Measurements from ENCODE around the gene LYRM9.

LYRM9 gene

GRCh38 chr17:27892866-27893769 is at the start of gene LYRM9:
Gene LYRM9, minus strand, starts transcription at chr17:27893365. Its CDS starts 10,671 bp downstream, at chr17:27882694.
- Mint-ChIP-seq H3K4me3 (peak within 1 kb of the TSS; percentile 83), H3K27me3 (ENCODE audit: low read depth) (peaks cover 25% of the 10 kb centered on the region), H3K4me1 (ENCODE audit: low read depth) (peaks cover 14% of the 10 kb centered on the region), H3K36me3 (ENCODE audit: low read depth) (no peaks in the 10 kb centered on the region), H3K27ac (peak within 1 kb of the TSS; percentile 67), H3K9me3 (no peaks in the 10 kb centered on the region)
- peak; percentile 93 for DNase-seq (ENCODE audit: low spot score)

- H3K36me3 Mint-ChIP-seq (ENCODE audit: low read depth): no peaks in the 10 kb centered on the region
- no peaks in the 10 kb centered on the region for H3K9me3 Mint-ChIP-seq
- no peak overlapping the region for H3K27ac Mint-ChIP-seq
- no peak for DNase-seq (ENCODE audit: low spot score)
- H3K4me3 Mint-ChIP-seq: no peak overlapping the region
- H3K4me1 Mint-ChIP-seq (ENCODE audit: low read depth): no peaks in the 10 kb centered on the region
- no peaks in the 10 kb centered on the region for H3K27me3 Mint-ChIP-seq (ENCODE audit: low read depth)
Observed at GRCh38 chr17:27940503-27941428, 47.6 kb upstream of the LYRM9 start.

- H3K27me3 Mint-ChIP-seq (ENCODE audit: low read depth): peaks cover 2% of the 10 kb centered on the region
- H3K9me3 Mint-ChIP-seq: no peaks in the 10 kb centered on the region
- no peaks in the 10 kb centered on the region for H3K4me1 Mint-ChIP-seq (ENCODE audit: low read depth)
- H3K4me3 Mint-ChIP-seq: no peak overlapping the region
- H3K36me3 Mint-ChIP-seq (ENCODE audit: low read depth): no peaks in the 10 kb centered on the region
- no peak overlapping the region for H3K27ac Mint-ChIP-seq
- DNase-seq (ENCODE audit: low spot score): no peak
Observed at GRCh38 chr17:27939474-27940465, 46.6 kb upstream of the LYRM9 start.

- Mint-ChIP-seq H3K9me3 (no peaks in the 10 kb centered on the region), H3K27me3 (ENCODE audit: low read depth) (peaks cover 2% of the 10 kb centered on the region), H3K4me3 (no peak overlapping the region), H3K4me1 (ENCODE audit: low read depth) (no peaks in the 10 kb centered on the region), H3K36me3 (ENCODE audit: low read depth) (no peaks in the 10 kb centered on the region), H3K27ac (no peak overlapping the region)
- no peak for DNase-seq (ENCODE audit: low spot score)
Observed at GRCh38 chr17:27938864-27939263, 45.7 kb upstream of the LYRM9 start.

GRCh38 chr17:27938241-27938640 is 45.1 kb upstream of the LYRM9 start:
- Mint-ChIP-seq H3K9me3 (no peaks in the 10 kb centered on the region), H3K36me3 (ENCODE audit: low read depth) (no peaks in the 10 kb centered on the region), H3K4me3 (no peak overlapping the region), H3K27me3 (ENCODE audit: low read depth) (peaks cover 2% of the 10 kb centered on the region), H3K27ac (no peak overlapping the region), H3K4me1 (ENCODE audit: low read depth) (no peaks in the 10 kb centered on the region)
- no peak for DNase-seq (ENCODE audit: low spot score)

GRCh38 chr17:27937025-27937546 is 43.9 kb upstream of the LYRM9 start:
- H3K27ac Mint-ChIP-seq: no peak overlapping the region
- H3K9me3 Mint-ChIP-seq: no peaks in the 10 kb centered on the region
- H3K4me1 Mint-ChIP-seq (ENCODE audit: low read depth): no peaks in the 10 kb centered on the region
- H3K27me3 Mint-ChIP-seq (ENCODE audit: low read depth): peaks cover 2% of the 10 kb centered on the region
- H3K36me3 Mint-ChIP-seq (ENCODE audit: low read depth): no peaks in the 10 kb centered on the region
- no peak for DNase-seq (ENCODE audit: low spot score)
- H3K4me3 Mint-ChIP-seq: no peak overlapping the region

- Mint-ChIP-seq H3K27me3 (ENCODE audit: low read depth) (peaks cover 6% of the 10 kb centered on the region), H3K4me1 (ENCODE audit: low read depth) (no peaks in the 10 kb centered on the region), H3K9me3 (no peaks in the 10 kb centered on the region), H3K27ac (no peak overlapping the region), H3K36me3 (ENCODE audit: low read depth) (no peaks in the 10 kb centered on the region), H3K4me3 (no peak overlapping the region)
- DNase-seq (ENCODE audit: low spot score): no peak
Observed at GRCh38 chr17:27930000-27930399, 36.8 kb upstream of the LYRM9 start.

- H3K27ac Mint-ChIP-seq: no peak overlapping the region
- H3K9me3 Mint-ChIP-seq: no peaks in the 10 kb centered on the region
- DNase-seq (ENCODE audit: low spot score): no peak
- no peaks in the 10 kb centered on the region for H3K4me1 Mint-ChIP-seq (ENCODE audit: low read depth)
- peaks cover 6% of the 10 kb centered on the region for H3K27me3 Mint-ChIP-seq (ENCODE audit: low read depth)
- H3K36me3 Mint-ChIP-seq (ENCODE audit: low read depth): no peaks in the 10 kb centered on the region
- H3K4me3 Mint-ChIP-seq: no peak overlapping the region
Observed at GRCh38 chr17:27928587-27928986, 35.4 kb upstream of the LYRM9 start.

GRCh38 chr17:27927781-27928180 is 34.6 kb upstream of the LYRM9 start:
- H3K4me1 Mint-ChIP-seq (ENCODE audit: low read depth): no peaks in the 10 kb centered on the region
- DNase-seq (ENCODE audit: low spot score): no peak
- peaks cover 6% of the 10 kb centered on the region for H3K27me3 Mint-ChIP-seq (ENCODE audit: low read depth)
- H3K36me3 Mint-ChIP-seq (ENCODE audit: low read depth): no peaks in the 10 kb centered on the region
- H3K9me3 Mint-ChIP-seq: no peaks in the 10 kb centered on the region
- H3K27ac Mint-ChIP-seq: no peak overlapping the region
- H3K4me3 Mint-ChIP-seq: no peak overlapping the region

- no peak for DNase-seq (ENCODE audit: low spot score)
- Mint-ChIP-seq H3K27me3 (ENCODE audit: low read depth) (peaks cover 5% of the 10 kb centered on the region), H3K4me1 (ENCODE audit: low read depth) (no peaks in the 10 kb centered on the region), H3K9me3 (no peaks in the 10 kb centered on the region), H3K36me3 (ENCODE audit: low read depth) (no peaks in the 10 kb centered on the region), H3K4me3 (no peak overlapping the region), H3K27ac (no peak overlapping the region)
Observed at GRCh38 chr17:27921599-27921998, 28.4 kb upstream of the LYRM9 start.

GRCh38 chr17:27921077-27921476 is 27.9 kb upstream of the LYRM9 start:
- no peak for DNase-seq (ENCODE audit: low spot score)
- H3K36me3 Mint-ChIP-seq (ENCODE audit: low read depth): no peaks in the 10 kb centered on the region
- no peaks in the 10 kb centered on the region for H3K9me3 Mint-ChIP-seq
- no peak overlapping the region for H3K27ac Mint-ChIP-seq
- peaks cover 2% of the 10 kb centered on the region for H3K27me3 Mint-ChIP-seq (ENCODE audit: low read depth)
- H3K4me1 Mint-ChIP-seq (ENCODE audit: low read depth): no peaks in the 10 kb centered on the region
- H3K4me3 Mint-ChIP-seq: no peak overlapping the region

GRCh38 chr17:27920569-27920968 is 27.4 kb upstream of the LYRM9 start:
- H3K27ac Mint-ChIP-seq: no peak overlapping the region
- no peaks in the 10 kb centered on the region for H3K4me1 Mint-ChIP-seq (ENCODE audit: low read depth)
- no peak overlapping the region for H3K4me3 Mint-ChIP-seq
- no peaks in the 10 kb centered on the region for H3K9me3 Mint-ChIP-seq
- no peaks in the 10 kb centered on the region for H3K36me3 Mint-ChIP-seq (ENCODE audit: low read depth)
- DNase-seq (ENCODE audit: low spot score): no peak
- H3K27me3 Mint-ChIP-seq (ENCODE audit: low read depth): peaks cover 2% of the 10 kb centered on the region

- no peaks in the 10 kb centered on the region for H3K9me3 Mint-ChIP-seq
- no peak overlapping the region for H3K27ac Mint-ChIP-seq
- no peak overlapping the region for H3K4me3 Mint-ChIP-seq
- H3K4me1 Mint-ChIP-seq (ENCODE audit: low read depth): no peaks in the 10 kb centered on the region
- no peaks in the 10 kb centered on the region for H3K36me3 Mint-ChIP-seq (ENCODE audit: low read depth)
- peaks cover 2% of the 10 kb centered on the region for H3K27me3 Mint-ChIP-seq (ENCODE audit: low read depth)
- no peak for DNase-seq (ENCODE audit: low spot score)
Observed at GRCh38 chr17:27919079-27919478, 25.9 kb upstream of the LYRM9 start.
